SK-N-SH treated with all-trans-retinoic acid at 6 μM for 48 hours (cell line): ENCODE data around the gene DNAH11.
A peak's percentile ranks its signal among the peaks of the same experiment; 100 is the strongest.

Experiments
- ATAC-seq: fragments of 200-7000 bp; cut with Tn5 transposase; 3 replicates; pipeline ENCODE4 v1.9.1; 2020; ENCODE audit warnings: mild to moderate bottlenecking, moderate library complexity
- BACH2 ChIP-seq: fragments of 250-450 bp; sonication (Bioruptor Pico); IDR thresholded peaks from 2 replicates; pipeline ENCODE4 v1.9.0; 2021; ENCODE audit warnings: mild to moderate bottlenecking, borderline replicate concordance
- CSDC2 ChIP-seq: fragments of 250-450 bp; sonication (Bioruptor Pico); IDR thresholded peaks from 2 replicates; pipeline ENCODE4 v1.5.0; 2020; ENCODE audit warnings: mild to moderate bottlenecking, moderate library complexity
- ESRRG ChIP-seq: fragments of 250-450 bp; sonication (Bioruptor Pico); IDR thresholded peaks from 2 replicates; pipeline ENCODE4 v1.6.1; 2021; ENCODE audit warnings: mild to moderate bottlenecking
- GLIS3 ChIP-seq: fragments of 250-450 bp; sonication (Bioruptor Pico); IDR thresholded peaks from 2 replicates; pipeline ENCODE4 v1.5.0; 2020; ENCODE audit warnings: mild to moderate bottlenecking, moderate library complexity
- ISL1 ChIP-seq: fragments of 250-450 bp; sonication (Bioruptor Pico); IDR thresholded peaks from 2 replicates; pipeline ENCODE4 v2.1.2; 2022; ENCODE audit warnings: mild to moderate bottlenecking, moderate library complexity
- OSR1 ChIP-seq: fragments of 250-450 bp; sonication (Bioruptor Pico); IDR thresholded peaks from 2 replicates; pipeline ENCODE4 v1.8.0; 2022; ENCODE audit warnings: moderate library complexity, mild to moderate bottlenecking, inconsistent platforms
- PPARA ChIP-seq: fragments of 250-450 bp; sonication (Bioruptor Pico); IDR thresholded peaks from 2 replicates; pipeline ENCODE4 v1.5.0; 2020; ENCODE audit warnings: mild to moderate bottlenecking, borderline replicate concordance
- SNAI2 ChIP-seq: fragments of 250-450 bp; sonication (Bioruptor Pico); IDR thresholded peaks from 2 replicates; pipeline ENCODE4 v1.5.0; 2020; ENCODE audit warnings: mild to moderate bottlenecking, moderate library complexity
- TOX ChIP-seq: fragments of 250-450 bp; sonication (Bioruptor Pico); IDR thresholded peaks from 2 replicates; pipeline ENCODE4 v1.8.0; 2021; ENCODE audit warnings: mild to moderate bottlenecking, moderate library complexity, borderline replicate concordance
- ZC3H10 ChIP-seq: fragments of 250-450 bp; sonication (Bioruptor Pico); IDR thresholded peaks from 2 replicates; pipeline ENCODE4 v1.5.1; 2021; ENCODE audit warnings: mild to moderate bottlenecking, moderate library complexity
- ZFP3 ChIP-seq: fragments of 250-450 bp; sonication (Bioruptor Pico); IDR thresholded peaks from 2 replicates; pipeline ENCODE4 v1.5.0; 2020; ENCODE audit warnings: mild to moderate bottlenecking, moderate library complexity
- ZFP30 ChIP-seq: fragments of 450-650 bp; formaldehyde crosslinking; IDR thresholded peaks from 2 replicates; pipeline ENCODE4 v1.5.0; 2022; ENCODE audit warnings: mild to moderate bottlenecking, moderate library complexity
- ZNF565 ChIP-seq: fragments of 450-650 bp; formaldehyde crosslinking; conservative IDR thresholded peaks from 2 replicates; pipeline ENCODE4 v1.5.0; 2020; ENCODE audit warnings: low read depth, mild to moderate bottlenecking, moderate library complexity
- ZNF70 ChIP-seq: fragments of 450-650 bp; formaldehyde crosslinking; IDR thresholded peaks from 2 replicates; pipeline ENCODE4 v1.5.0; 2020; ENCODE audit warnings: mild to moderate bottlenecking, moderate library complexity
- ZNF8 ChIP-seq: fragments of 450-650 bp; formaldehyde crosslinking; IDR thresholded peaks from 2 replicates; pipeline ENCODE4 v1.5.0; 2020; ENCODE audit warnings: mild to moderate bottlenecking, moderate library complexity
- TF ChIP-seq, protein P1 (sequence below): fragments of 250-450 bp; sonication (Bioruptor Pico); IDR thresholded peaks from 2 replicates; pipeline ENCODE4 v1.5.1; 2020; ENCODE audit warnings: low read depth, mild to moderate bottlenecking, moderate library complexity
- TF ChIP-seq, protein P2 (sequence below): fragments of 250-450 bp; sonication (Bioruptor Pico); IDR thresholded peaks from 2 replicates; pipeline ENCODE4 v1.5.1; 2021; ENCODE audit warnings: mild to moderate bottlenecking, moderate library complexity
- TF ChIP-seq, protein P3 (sequence below): fragments of 250-450 bp; sonication (Bioruptor Pico); IDR thresholded peaks from 2 replicates; pipeline ENCODE4 v1.5.0; 2020; ENCODE audit warnings: mild to moderate bottlenecking, moderate library complexity
- TF ChIP-seq, protein P4 (sequence below): fragments of 250-450 bp; sonication (Bioruptor Pico); IDR thresholded peaks from 2 replicates; pipeline ENCODE4 v1.8.0; 2020; ENCODE audit warnings: mild to moderate bottlenecking, moderate library complexity, borderline replicate concordance
- TF ChIP-seq, protein P5 (sequence below): fragments of 250-450 bp; sonication (Bioruptor Pico); IDR thresholded peaks from 2 replicates; pipeline ENCODE4 v1.8.0; 2021; ENCODE audit warnings: low read depth, mild to moderate bottlenecking, moderate library complexity, borderline replicate concordance

The DNAH11 gene

DNA sequence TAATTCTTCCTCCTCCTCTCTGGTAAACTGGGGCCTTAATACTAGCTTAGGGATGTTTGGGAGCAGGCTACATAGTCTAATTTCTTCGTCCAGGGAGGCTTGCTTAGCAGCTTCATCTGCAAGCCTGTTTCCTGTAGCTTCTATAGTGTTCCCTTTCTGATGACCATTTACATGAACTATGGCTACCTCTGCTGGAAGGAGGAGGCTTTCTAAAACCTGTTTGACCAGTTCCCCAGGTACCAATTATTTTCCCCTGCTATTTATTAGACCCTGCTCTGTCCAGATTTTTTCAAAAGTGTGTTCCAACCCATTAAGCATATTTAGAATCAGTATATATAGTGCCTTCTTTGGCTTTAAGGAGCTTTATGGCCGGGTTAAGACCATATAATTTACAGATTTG lies 38.8 kb upstream of the DNAH11 start:
- ATAC-seq: no peak
- no peak for TF ChIP-seq ZC3H10
- TF ChIP-seq, protein P1, sequence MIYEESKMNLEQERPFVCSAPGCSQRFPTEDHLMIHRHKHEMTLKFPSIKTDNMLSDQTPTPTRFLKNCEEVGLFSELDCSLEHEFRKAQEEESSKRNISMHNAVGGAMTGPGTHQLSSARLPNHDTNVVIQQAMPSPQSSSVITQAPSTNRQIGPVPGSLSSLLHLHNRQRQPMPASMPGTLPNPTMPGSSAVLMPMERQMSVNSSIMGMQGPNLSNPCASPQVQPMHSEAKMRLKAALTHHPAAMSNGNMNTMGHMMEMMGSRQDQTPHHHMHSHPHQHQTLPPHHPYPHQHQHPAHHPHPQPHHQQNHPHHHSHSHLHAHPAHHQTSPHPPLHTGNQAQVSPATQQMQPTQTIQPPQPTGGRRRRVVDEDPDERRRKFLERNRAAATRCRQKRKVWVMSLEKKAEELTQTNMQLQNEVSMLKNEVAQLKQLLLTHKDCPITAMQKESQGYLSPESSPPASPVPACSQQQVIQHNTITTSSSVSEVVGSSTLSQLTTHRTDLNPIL (CRISPR knock-in tag): no peak

DNA sequence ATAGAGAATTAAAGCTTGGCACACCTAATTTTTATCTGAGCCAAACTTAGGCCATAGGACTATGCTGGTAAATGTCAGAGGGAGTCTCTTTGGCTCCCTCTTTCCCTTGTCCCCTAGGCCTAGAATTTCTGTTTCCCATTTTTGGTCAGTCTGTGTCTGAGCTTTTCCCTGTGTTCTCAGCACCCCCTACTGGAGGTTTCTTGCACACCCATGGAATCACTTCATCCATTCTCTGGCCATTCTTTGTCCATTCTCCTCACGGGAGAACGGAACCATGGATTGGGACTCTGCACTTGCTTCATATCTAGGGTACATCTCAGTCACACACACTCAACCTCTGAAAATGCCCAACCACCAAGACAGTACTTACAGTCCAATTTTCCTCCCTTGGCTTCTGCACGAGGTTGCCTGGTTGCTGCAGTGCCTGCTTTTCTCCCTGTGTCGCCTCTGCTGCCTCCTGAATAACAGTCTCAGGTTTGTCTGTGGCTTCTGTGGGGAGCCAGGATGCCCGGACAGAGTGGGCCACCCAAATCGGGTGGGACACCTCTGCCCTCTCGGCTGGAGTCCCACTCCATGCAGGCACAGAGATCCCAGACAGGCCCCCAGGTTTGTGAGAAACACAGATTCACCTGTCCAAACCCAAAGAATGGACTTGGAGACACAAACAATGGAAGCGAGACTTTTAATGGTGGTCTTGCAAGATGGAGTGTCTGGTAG lies 35.1 kb upstream of the DNAH11 start:
- TF ChIP-seq BACH2 (no peak), PPARA (CRISPR knock-in tag) (no peak), ESRRG (CRISPR knock-in tag) (no peak), ZNF8 (CRISPR knock-in tag) (no peak), CSDC2 (CRISPR knock-in tag) (no peak), TOX (CRISPR knock-in tag) (no peak), ZFP3 (CRISPR knock-in tag) (no peak), OSR1 (CRISPR knock-in tag) (no peak)
- TF ChIP-seq, protein P2, sequence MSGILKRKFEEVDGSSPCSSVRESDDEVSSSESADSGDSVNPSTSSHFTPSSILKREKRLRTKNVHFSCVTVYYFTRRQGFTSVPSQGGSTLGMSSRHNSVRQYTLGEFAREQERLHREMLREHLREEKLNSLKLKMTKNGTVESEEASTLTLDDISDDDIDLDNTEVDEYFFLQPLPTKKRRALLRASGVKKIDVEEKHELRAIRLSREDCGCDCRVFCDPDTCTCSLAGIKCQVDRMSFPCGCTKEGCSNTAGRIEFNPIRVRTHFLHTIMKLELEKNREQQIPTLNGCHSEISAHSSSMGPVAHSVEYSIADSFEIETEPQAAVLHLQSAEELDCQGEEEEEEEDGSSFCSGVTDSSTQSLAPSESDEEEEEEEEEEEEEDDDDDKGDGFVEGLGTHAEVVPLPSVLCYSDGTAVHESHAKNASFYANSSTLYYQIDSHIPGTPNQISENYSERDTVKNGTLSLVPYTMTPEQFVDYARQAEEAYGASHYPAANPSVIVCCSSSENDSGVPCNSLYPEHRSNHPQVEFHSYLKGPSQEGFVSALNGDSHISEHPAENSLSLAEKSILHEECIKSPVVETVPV (CRISPR knock-in tag): no peak
- TF ChIP-seq, protein P3, sequence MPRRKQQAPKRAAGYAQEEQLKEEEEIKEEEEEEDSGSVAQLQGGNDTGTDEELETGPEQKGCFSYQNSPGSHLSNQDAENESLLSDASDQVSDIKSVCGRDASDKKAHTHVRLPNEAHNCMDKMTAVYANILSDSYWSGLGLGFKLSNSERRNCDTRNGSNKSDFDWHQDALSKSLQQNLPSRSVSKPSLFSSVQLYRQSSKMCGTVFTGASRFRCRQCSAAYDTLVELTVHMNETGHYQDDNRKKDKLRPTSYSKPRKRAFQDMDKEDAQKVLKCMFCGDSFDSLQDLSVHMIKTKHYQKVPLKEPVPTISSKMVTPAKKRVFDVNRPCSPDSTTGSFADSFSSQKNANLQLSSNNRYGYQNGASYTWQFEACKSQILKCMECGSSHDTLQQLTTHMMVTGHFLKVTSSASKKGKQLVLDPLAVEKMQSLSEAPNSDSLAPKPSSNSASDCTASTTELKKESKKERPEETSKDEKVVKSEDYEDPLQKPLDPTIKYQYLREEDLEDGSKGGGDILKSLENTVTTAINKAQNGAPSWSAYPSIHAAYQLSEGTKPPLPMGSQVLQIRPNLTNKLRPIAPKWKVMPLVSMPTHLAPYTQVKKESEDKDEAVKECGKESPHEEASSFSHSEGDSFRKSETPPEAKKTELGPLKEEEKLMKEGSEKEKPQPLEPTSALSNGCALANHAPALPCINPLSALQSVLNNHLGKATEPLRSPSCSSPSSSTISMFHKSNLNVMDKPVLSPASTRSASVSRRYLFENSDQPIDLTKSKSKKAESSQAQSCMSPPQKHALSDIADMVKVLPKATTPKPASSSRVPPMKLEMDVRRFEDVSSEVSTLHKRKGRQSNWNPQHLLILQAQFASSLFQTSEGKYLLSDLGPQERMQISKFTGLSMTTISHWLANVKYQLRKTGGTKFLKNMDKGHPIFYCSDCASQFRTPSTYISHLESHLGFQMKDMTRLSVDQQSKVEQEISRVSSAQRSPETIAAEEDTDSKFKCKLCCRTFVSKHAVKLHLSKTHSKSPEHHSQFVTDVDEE: no peak
- TF ChIP-seq, all 23 proteins: peak for 0
- peak; percentile 96 for ATAC-seq

DNA sequence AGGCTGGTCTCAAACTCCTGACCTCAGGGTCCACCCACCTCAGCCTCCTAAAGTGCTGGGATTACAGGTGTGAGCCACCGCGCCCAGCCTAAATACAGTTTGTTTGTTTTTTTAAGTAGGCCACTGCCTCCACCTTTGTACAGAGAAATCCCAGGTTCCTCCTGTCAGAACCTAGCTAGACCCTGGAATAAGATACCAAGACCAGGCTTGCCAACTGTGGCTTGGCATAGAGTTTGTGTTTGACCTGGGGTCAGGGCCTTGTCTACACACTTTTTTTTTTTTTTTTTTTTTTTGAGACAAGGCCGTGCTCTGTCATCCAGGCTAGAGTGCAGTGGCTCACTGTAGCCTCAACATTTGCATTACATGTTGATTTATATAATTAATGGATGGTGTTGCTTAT lies 34.3 kb upstream of the DNAH11 start:
- no peak for ATAC-seq
- TF ChIP-seq, protein P3: no peak
- no peak for TF ChIP-seq TOX (CRISPR knock-in tag)
- TF ChIP-seq ZFP30 (CRISPR knock-in tag): no peak
- TF ChIP-seq ISL1: no peak
- no peak for TF ChIP-seq BACH2
- no peak for TF ChIP-seq ZNF70 (CRISPR knock-in tag)
- TF ChIP-seq GLIS3 (CRISPR knock-in tag): no peak

DNA sequence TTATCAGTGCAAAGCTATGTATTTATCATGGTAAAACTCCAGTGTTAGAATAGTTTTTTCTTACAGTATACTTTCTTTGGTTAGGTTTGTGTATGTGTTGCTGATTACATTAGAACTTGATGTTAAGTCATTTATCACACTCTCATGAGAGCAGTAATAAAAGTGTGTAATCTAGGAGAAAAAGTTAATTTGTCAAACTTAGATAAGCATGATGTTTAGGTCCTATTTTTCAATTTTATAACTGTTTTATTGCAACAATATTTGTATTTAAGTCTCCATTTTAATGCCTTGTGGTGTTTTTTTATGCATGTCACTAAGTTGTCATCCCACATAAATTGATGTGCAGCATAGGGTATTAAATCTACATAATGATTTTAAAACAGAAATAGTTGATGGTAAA lies 28.8 kb upstream of the DNAH11 start:
- no peak for ATAC-seq
- TF ChIP-seq, protein P4, sequence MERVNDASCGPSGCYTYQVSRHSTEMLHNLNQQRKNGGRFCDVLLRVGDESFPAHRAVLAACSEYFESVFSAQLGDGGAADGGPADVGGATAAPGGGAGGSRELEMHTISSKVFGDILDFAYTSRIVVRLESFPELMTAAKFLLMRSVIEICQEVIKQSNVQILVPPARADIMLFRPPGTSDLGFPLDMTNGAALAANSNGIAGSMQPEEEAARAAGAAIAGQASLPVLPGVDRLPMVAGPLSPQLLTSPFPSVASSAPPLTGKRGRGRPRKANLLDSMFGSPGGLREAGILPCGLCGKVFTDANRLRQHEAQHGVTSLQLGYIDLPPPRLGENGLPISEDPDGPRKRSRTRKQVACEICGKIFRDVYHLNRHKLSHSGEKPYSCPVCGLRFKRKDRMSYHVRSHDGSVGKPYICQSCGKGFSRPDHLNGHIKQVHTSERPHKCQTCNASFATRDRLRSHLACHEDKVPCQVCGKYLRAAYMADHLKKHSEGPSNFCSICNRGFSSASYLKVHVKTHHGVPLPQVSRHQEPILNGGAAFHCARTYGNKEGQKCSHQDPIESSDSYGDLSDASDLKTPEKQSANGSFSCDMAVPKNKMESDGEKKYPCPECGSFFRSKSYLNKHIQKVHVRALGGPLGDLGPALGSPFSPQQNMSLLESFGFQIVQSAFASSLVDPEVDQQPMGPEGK (CRISPR knock-in tag): no peak
- no peak for TF ChIP-seq ZNF565 (CRISPR knock-in tag)
- TF ChIP-seq, protein P5, sequence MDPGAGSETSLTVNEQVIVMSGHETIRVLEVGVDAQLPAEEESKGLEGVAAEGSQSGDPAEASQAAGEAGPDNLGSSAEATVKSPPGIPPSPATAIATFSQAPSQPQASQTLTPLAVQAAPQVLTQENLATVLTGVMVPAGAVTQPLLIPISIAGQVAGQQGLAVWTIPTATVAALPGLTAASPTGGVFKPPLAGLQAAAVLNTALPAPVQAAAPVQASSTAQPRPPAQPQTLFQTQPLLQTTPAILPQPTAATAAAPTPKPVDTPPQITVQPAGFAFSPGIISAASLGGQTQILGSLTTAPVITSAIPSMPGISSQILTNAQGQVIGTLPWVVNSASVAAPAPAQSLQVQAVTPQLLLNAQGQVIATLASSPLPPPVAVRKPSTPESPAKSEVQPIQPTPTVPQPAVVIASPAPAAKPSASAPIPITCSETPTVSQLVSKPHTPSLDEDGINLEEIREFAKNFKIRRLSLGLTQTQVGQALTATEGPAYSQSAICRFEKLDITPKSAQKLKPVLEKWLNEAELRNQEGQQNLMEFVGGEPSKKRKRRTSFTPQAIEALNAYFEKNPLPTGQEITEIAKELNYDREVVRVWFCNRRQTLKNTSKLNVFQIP (CRISPR knock-in tag): no peak
- TF ChIP-seq GLIS3 (CRISPR knock-in tag): no peak
- TF ChIP-seq, protein P1 (CRISPR knock-in tag): no peak
- no peak for TF ChIP-seq CSDC2 (CRISPR knock-in tag)
- no peak for TF ChIP-seq SNAI2 (CRISPR knock-in tag)
- no peak for TF ChIP-seq OSR1 (CRISPR knock-in tag)
- TF ChIP-seq, all 23 proteins: peak for 0
